WI38 (cell line): ENCODE data around the gene CIROP.

Experiments used
- H3K4me3 ChIP-seq: 2 replicates; pipeline ENCODE4 v1.5.1; 2011; ENCODE audit warnings: low read depth, mild to moderate bottlenecking, control low read depth, low read length
- CTCF ChIP-seq: IDR thresholded peaks from 2 replicates; pipeline ENCODE4 v1.5.1; 2012; ENCODE audit warnings: low read depth, mild to moderate bottlenecking, control low read depth, low read length

Gene CIROP

GRCh38 chr14:23091294-23092225 lies 13.2 kb downstream of the CIROP start:
- H3K4me3 ChIP-seq: no peak overlapping the region

GRCh38 chr14:23090254-23090636 lies 14.5 kb downstream of the CIROP start:
- TF ChIP-seq CTCF: no peak
- no peak overlapping the region for H3K4me3 ChIP-seq

More at GRCh38 chr14:23091294-23092225, 13.2 kb downstream of the CIROP start:
- no peak for TF ChIP-seq CTCF

- no peak overlapping the region for H3K4me3 ChIP-seq
- TF ChIP-seq CTCF: no peak
These were observed 15.1 kb downstream of the CIROP start for GRCh38 chr14:23089498-23090253.

GRCh38 chr14:23086565-23086964 lies 18.2 kb downstream of the CIROP start:
- H3K4me3 ChIP-seq: no peak overlapping the region
- no peak for TF ChIP-seq CTCF

GRCh38 chr14:23085458-23085857 lies 19.3 kb downstream of the CIROP start:
- no peak overlapping the region for H3K4me3 ChIP-seq
- TF ChIP-seq CTCF: no peak

GRCh38 chr14:23080474-23080873 lies 24.3 kb downstream of the CIROP start:
- H3K4me3 ChIP-seq: no peak overlapping the region
- no peak for TF ChIP-seq CTCF

- no peak for TF ChIP-seq CTCF
- no peak overlapping the region for H3K4me3 ChIP-seq
These were observed 25.1 kb downstream of the CIROP start for GRCh38 chr14:23079716-23080115.
